ENCODE data around the gene P2RX4.

DNA sequence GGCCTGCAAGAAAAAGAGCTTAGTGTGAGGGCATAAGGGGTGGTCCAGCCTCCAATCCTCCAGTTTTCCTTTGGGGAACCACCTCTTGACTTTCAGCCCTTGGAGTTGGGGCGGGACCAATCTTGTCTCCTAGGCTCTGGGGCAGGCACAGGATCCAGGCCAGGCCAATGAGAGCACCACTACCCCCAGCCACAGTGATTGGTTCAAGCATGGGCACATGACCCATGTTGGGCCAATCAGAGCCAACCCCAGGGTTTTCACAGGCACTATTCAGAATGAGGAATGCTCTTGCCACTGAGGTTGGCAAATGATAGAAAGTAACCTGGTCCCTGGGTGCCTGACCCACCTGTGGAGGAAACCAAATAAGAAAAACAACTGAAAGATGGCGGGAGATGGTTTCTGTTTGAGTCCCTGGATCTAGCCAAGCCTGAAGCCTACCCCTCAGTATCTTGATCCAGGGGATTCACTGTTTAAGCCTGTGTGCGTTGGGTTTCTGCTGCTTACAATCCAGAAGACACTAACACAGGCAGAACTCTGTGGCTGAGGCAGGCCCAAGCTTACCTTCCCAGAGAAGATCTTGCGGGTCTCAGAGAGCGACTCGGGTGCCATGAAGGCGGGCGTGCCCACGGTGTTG is 42.9 kb downstream of the P2RX4 start:
- TF ChIP-seq, protein P1, sequence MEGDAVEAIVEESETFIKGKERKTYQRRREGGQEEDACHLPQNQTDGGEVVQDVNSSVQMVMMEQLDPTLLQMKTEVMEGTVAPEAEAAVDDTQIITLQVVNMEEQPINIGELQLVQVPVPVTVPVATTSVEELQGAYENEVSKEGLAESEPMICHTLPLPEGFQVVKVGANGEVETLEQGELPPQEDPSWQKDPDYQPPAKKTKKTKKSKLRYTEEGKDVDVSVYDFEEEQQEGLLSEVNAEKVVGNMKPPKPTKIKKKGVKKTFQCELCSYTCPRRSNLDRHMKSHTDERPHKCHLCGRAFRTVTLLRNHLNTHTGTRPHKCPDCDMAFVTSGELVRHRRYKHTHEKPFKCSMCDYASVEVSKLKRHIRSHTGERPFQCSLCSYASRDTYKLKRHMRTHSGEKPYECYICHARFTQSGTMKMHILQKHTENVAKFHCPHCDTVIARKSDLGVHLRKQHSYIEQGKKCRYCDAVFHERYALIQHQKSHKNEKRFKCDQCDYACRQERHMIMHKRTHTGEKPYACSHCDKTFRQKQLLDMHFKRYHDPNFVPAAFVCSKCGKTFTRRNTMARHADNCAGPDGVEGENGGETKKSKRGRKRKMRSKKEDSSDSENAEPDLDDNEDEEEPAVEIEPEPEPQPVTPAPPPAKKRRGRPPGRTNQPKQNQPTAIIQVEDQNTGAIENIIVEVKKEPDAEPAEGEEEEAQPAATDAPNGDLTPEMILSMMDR (conservative IDR thresholded peaks at IDR 0.05), result no peak
- no peak for TF ChIP-seq ZFX (IDR thresholded peaks at IDR 0.05)

All from C4-2B (cell line).